ENCODE data around the gene SERPINB11.

- TF ChIP-seq POLR2AphosphoS5 (IDR thresholded peaks at IDR 0.05; ENCODE audit: borderline replicate concordance, low read depth, low read length), result no peak
- no peak for TF ChIP-seq EZH2 (IDR thresholded peaks at IDR 0.05)
These were observed 46.7 kb downstream of the SERPINB11 start for GRCh38 chr18:63749489-63749888.

All from SK-N-MC (cell line).